Sigmoid colon (tissue), 4 donors: ENCODE results near the gene CHRND.

Experiments
- CTCF ChIP-seq, 4 experiments: fragments of 450-650 bp in 3 of 4; fragments of 200-600 bp in 1 of 4; IDR thresholded peaks; one replicate each; pipeline ENCODE4 v1.5.1; 2016 to 2019; ENCODE audit warnings: antibody characterized with exemption in 4 of 4, mild to moderate bottlenecking in 3 of 4, moderate library complexity in 2 of 4
- EP300 ChIP-seq, 4 donors: sonication (generic); formaldehyde crosslinking; IDR thresholded peaks; one replicate each; pipeline ENCODE4 v1.6.1; 2017; ENCODE audit warnings: antibody characterized with exemption in 4 of 4
- POLR2A ChIP-seq, 2 donors: fragments of 450-650 bp; IDR thresholded peaks; one replicate each; pipeline ENCODE4 v1.6.1; 2016; ENCODE audit warnings: antibody characterized with exemption in 2 of 2, mild to moderate bottlenecking in 2 of 2, moderate library complexity in 2 of 2
- POLR2AphosphoS5 ChIP-seq, 4 donors: sonication (generic); formaldehyde crosslinking; IDR thresholded peaks; one replicate each; pipeline ENCODE4 v1.6.1; 2017; ENCODE audit warnings: antibody characterized with exemption in 4 of 4

- TF ChIP-seq CTCF (IDR thresholded peaks at IDR 0.05) (no peak), EP300 (IDR thresholded peaks at IDR 0.05) (no peak), POLR2A (IDR thresholded peaks at IDR 0.05) (no peak), POLR2AphosphoS5 (IDR thresholded peaks at IDR 0.05) (no peak)
Observed at GRCh38 chr2:232488721-232489300, 37.1 kb upstream of the CHRND start.
